ENCODE measurements around the gene FHIT. TPM values are rescaled to one million over a fixed set of nuclear protein-coding genes. Genes with fewer than 3 reads are reported as not detected.
A peak's percentile ranks its signal among the peaks of the same experiment; 100 is the strongest.

FHIT gene
- total and polyA plus RNA-seq, 2 of the 4 experiments (the other 2 are of a cell fraction): 0.07 TPM; not detected in 1

GRCh38 chr3:59751606-59752005 is 1499.6 kb downstream of the FHIT start:
- no peaks in the 10 kb centered on the region for H3K36me3 ChIP-seq (ENCODE audit: control insufficient read depth, insufficient read depth, low read length)
- in situ Hi-C loops (cut with MboI; ENCODE audit: low sequenced_read_pairs) (no loop called here), dilution Hi-C loops (cut with HindIII; ENCODE audit: low sequenced_read_pairs, unreplicated experiment) (no loop called here), intact Hi-C loops (cut with micrococcal nuclease) (no loop called here)
- peak overlapping the region; percentile 28; the same call in 1 of the 2 replicates for H4K91ac ChIP-seq (ENCODE audit: insufficient read depth, low read depth, low read length)
- no peak overlapping the region for H2AK5ac ChIP-seq (ENCODE audit: low read depth, low read length)
- H4K8ac ChIP-seq (ENCODE audit: low read depth in 2 of 2, low read length in 2 of 2): no peak overlapping the region; a peak in 1 of 4 replicates
- ChIA-PET CTCF (no interaction called here), POLR2A (ENCODE audit: unreplicated experiment) (no interaction called here)
- no peak overlapping the region for H2AK9ac ChIP-seq (replicated peaks; ENCODE audit: low read depth, low read length, poor library complexity)
- 100% methylated on average over 2 of the region's 4 CpGs; no CpG with 5 or more reads in 1 of the 2 experiments for WGBS, 2 experiments (ENCODE audit: extremely low coverage in 2 of 2, insufficient read length in 1 of 2)
- no peaks in the 10 kb centered on the region for H3K9me1 ChIP-seq (ENCODE audit: insufficient read depth, low read length)
- H3K4me3 ChIP-seq (ENCODE audit: insufficient read depth, low read depth, low read length): no peak overlapping the region
- no peak overlapping the region for H3K27ac ChIP-seq (ENCODE audit: insufficient read depth, low read length)
- H3K23ac ChIP-seq (ENCODE audit: low read depth, low read length): no peak overlapping the region
- no peak overlapping the region for H2AFZ ChIP-seq (replicated peaks; ENCODE audit: low read length, poor library complexity)
- no TSS peak for BruUV-seq (replicated peaks)
- no peaks in the 10 kb centered on the region for H3K9me3 ChIP-seq (ENCODE audit: control insufficient read depth, insufficient read depth, low read length)
- no peak overlapping the region for H2BK5ac ChIP-seq (ENCODE audit: low read depth, low read length, poor library complexity, severe bottlenecking)
- peak overlapping the region; percentile 65; the same call in 1 of the 2 replicates for H3K14ac ChIP-seq (replicated peaks; ENCODE audit: low read depth, low read length)
- no peaks in the 10 kb centered on the region for H3K79me1 ChIP-seq (ENCODE audit: low read depth in 1 of 2, low read length in 2 of 2)
- DNase-seq (no peak), ATAC-seq (ENCODE audit: low read depth) (no peak)
- no peak overlapping the region for H2BK20ac ChIP-seq (ENCODE audit: low read depth, low read length)
- no peak overlapping the region for H3K9ac ChIP-seq (ENCODE audit: low read depth, low read length)
- peaks cover 21% of the 10 kb centered on the region for H3K4me1 ChIP-seq (ENCODE audit: control insufficient read depth, insufficient read depth, low read length)
- no peaks in the 10 kb centered on the region for H4K20me1 ChIP-seq (ENCODE audit: insufficient read depth, low read length)
- H2BK120ac ChIP-seq (ENCODE audit: low read depth, low read length): peak overlapping the region; percentile 37
- H3K18ac ChIP-seq (ENCODE audit: low read depth, low read length): peak overlapping the region; percentile 19; the same call in 1 of the 2 replicates
- H3K4me2 ChIP-seq (ENCODE audit: low read depth, low read length): no peak overlapping the region
- H4K5ac ChIP-seq (ENCODE audit: low read depth, low read length): peak overlapping the region; percentile 1; the same call in 1 of the 2 replicates
- no peak for TF ChIP-seq BHLHE40 (IDR thresholded peaks at IDR 0.05; ENCODE audit: low read depth, low read length)
- TF ChIP-seq MAZ (IDR thresholded peaks at IDR 0.05; ENCODE audit: borderline replicate concordance, low read depth, low read length): no peak
- TF ChIP-seq RAD21 (IDR thresholded peaks at IDR 0.05; ENCODE audit: low read length): no peak
- TF ChIP-seq CEBPB (IDR thresholded peaks at IDR 0.05; ENCODE audit: low read depth, low read length): no peak
- no peak for TF ChIP-seq RFX5 (IDR thresholded peaks at IDR 0.05; ENCODE audit: low read depth, low read length)
- no peak for TF ChIP-seq MXI1 (IDR thresholded peaks at IDR 0.05; ENCODE audit: borderline replicate concordance, low read depth, low read length)
- no peak for TF ChIP-seq USF2 (IDR thresholded peaks at IDR 0.05; ENCODE audit: low read depth, low read length)
- TF ChIP-seq SMC3 (IDR thresholded peaks at IDR 0.05; ENCODE audit: low read depth, low read length): no peak
- TF ChIP-seq POLR2A (IDR thresholded peaks at IDR 0.05; ENCODE audit: low read depth, low read length): no peak
- no peak for TF ChIP-seq MAFK (IDR thresholded peaks at IDR 0.05; ENCODE audit: low read depth, low read length)
- TF ChIP-seq NFE2L2 (IDR thresholded peaks at IDR 0.05; ENCODE audit: low read depth, low read length): no peak
- no peak for TF ChIP-seq FOS (IDR thresholded peaks at IDR 0.05; ENCODE audit: low read depth, low read length)
- no peak for TF ChIP-seq ELK1 (IDR thresholded peaks at IDR 0.05; ENCODE audit: borderline replicate concordance, low read depth, low read length)
- no peak for TF ChIP-seq CTCF (conservative IDR thresholded peaks at IDR 0.05; ENCODE audit: low read depth, low read length)
- TF ChIP-seq CHD1 (IDR thresholded peaks at IDR 0.05; ENCODE audit: low read depth, low read length): no peak
- no peak for TF ChIP-seq RCOR1 (IDR thresholded peaks at IDR 0.05; ENCODE audit: insufficient replicate concordance, low read length)
- no peak overlapping the region for H3K4ac ChIP-seq (ENCODE audit: low read depth, low read length)
- no peak overlapping the region for H3K56ac ChIP-seq (ENCODE audit: extremely low read depth, insufficient read depth, low read length)
- no peak overlapping the region for H2BK15ac ChIP-seq (ENCODE audit: low read depth, low read length)
- H3K27me3 ChIP-seq (ENCODE audit: control insufficient read depth, insufficient read depth, low read length): no peaks in the 10 kb centered on the region; the same call in 1 of the 2 replicates
